GM18498 (cell line): Measurements from ENCODE around the gene BIRC6.
A peak's percentile ranks its signal among the peaks of the same experiment; 100 is the strongest.
"Not testable (repeated sequence)": the region's sequence is repeated elsewhere in the genome, so short reads cannot be mapped to it uniquely, and the experiment has no call there.

Source experiments
- ATAC-seq: cut with Tn5 transposase; IDR thresholded peaks from one replicate; pipeline ENCODE4 v1.9.1; 2021; ENCODE audit warnings: mild to moderate bottlenecking, moderate library complexity; ENCODE audit not compliant: unreplicated experiment

BIRC6 gene

GRCh38 chr2:32502941-32503340 lies 146.1 kb downstream of the BIRC6 start:
- ATAC-seq = no peak

GRCh38 chr2:32504877-32505478 lies 148.2 kb downstream of the BIRC6 start:
- no peak for ATAC-seq

GRCh38 chr2:32506446-32506845 lies 149.6 kb downstream of the BIRC6 start:
- ATAC-seq = no peak

- no peak for ATAC-seq
Observed at GRCh38 chr2:32514946-32515345, 158.1 kb downstream of the BIRC6 start.

- no peak for ATAC-seq
Observed at GRCh38 chr2:32516567-32516966, 159.7 kb downstream of the BIRC6 start.

GRCh38 chr2:32522770-32523169 lies 165.9 kb downstream of the BIRC6 start:
- no peak for ATAC-seq

GRCh38 chr2:32523686-32524085 lies 166.9 kb downstream of the BIRC6 start:
- ATAC-seq = no peak

- ATAC-seq = no peak
Observed at GRCh38 chr2:32532341-32532740, 175.5 kb downstream of the BIRC6 start.

- ATAC-seq = no peak
Observed at GRCh38 chr2:32532961-32533360, 176.1 kb downstream of the BIRC6 start.

GRCh38 chr2:32534831-32535230 lies 178.0 kb downstream of the BIRC6 start:
- no peak for ATAC-seq

- no peak for ATAC-seq
Observed at GRCh38 chr2:32538735-32539134, 181.9 kb downstream of the BIRC6 start.

- not testable (repeated sequence) for ATAC-seq
Observed at GRCh38 chr2:32552483-32552882, 195.7 kb downstream of the BIRC6 start.

- peak; percentile 80 for ATAC-seq
Observed at GRCh38 chr2:32553829-32554432, 197.1 kb downstream of the BIRC6 start.

GRCh38 chr2:32558492-32558891 lies 201.7 kb downstream of the BIRC6 start:
- no peak for ATAC-seq

GRCh38 chr2:32559136-32559535 lies 202.3 kb downstream of the BIRC6 start:
- no peak for ATAC-seq

GRCh38 chr2:32562906-32563305 lies 206.1 kb downstream of the BIRC6 start:
- no peak for ATAC-seq

- no peak for ATAC-seq
Observed at GRCh38 chr2:32564417-32565035, 207.7 kb downstream of the BIRC6 start.

- ATAC-seq = no peak
Observed at GRCh38 chr2:32565902-32566301, 209.1 kb downstream of the BIRC6 start.

GRCh38 chr2:32572030-32572429 lies 215.2 kb downstream of the BIRC6 start:
- ATAC-seq = no peak

GRCh38 chr2:32572737-32573136 lies 215.9 kb downstream of the BIRC6 start:
- ATAC-seq = no peak

- no peak for ATAC-seq
Observed at GRCh38 chr2:32591669-32592463, 235.0 kb downstream of the BIRC6 start.

GRCh38 chr2:32594573-32594972 lies 237.8 kb downstream of the BIRC6 start:
- ATAC-seq = no peak
